Measurements from ENCODE around the gene NBEA.

GRCh38 chr13:35208587-35208986, 266.5 kb downstream of the NBEA start:
- TF ChIP-seq CTCF (conservative IDR thresholded peaks at IDR 0.05; ENCODE audit: low read depth in 2 of 2) (no peak), POLR2AphosphoS5 (IDR thresholded peaks at IDR 0.05; ENCODE audit: low read depth) (no peak), CREB1 (CRISPR knock-in tag; IDR thresholded peaks at IDR 0.05; ENCODE audit: low read depth) (no peak), REST (IDR thresholded peaks at IDR 0.05; ENCODE audit: unreplicated experiment) (no peak), EZH2 (IDR thresholded peaks at IDR 0.05; ENCODE audit: low read depth, unreplicated experiment) (no peak), EZH2phosphoT487 (IDR thresholded peaks at IDR 0.05; ENCODE audit: unreplicated experiment) (no peak), ZNF114 (CRISPR knock-in tag; IDR thresholded peaks at IDR 0.05) (no peak), NANOG (IDR thresholded peaks at IDR 0.05; ENCODE audit: borderline replicate concordance) (no peak), ZNF331 (CRISPR knock-in tag; IDR thresholded peaks at IDR 0.05; ENCODE audit: low read depth) (no peak), ZNF462 (CRISPR knock-in tag; IDR thresholded peaks at IDR 0.05) (no peak), JUNB (IDR thresholded peaks at IDR 0.05; ENCODE audit: unreplicated experiment) (no peak)
- TF ChIP-seq, protein P1, sequence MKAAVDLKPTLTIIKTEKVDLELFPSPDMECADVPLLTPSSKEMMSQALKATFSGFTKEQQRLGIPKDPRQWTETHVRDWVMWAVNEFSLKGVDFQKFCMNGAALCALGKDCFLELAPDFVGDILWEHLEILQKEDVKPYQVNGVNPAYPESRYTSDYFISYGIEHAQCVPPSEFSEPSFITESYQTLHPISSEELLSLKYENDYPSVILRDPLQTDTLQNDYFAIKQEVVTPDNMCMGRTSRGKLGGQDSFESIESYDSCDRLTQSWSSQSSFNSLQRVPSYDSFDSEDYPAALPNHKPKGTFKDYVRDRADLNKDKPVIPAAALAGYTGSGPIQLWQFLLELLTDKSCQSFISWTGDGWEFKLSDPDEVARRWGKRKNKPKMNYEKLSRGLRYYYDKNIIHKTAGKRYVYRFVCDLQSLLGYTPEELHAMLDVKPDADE (IDR thresholded peaks at IDR 0.05) = no peak

All from GM23338 (cell line).